ENCODE data around the gene DNER. TPM values are rescaled to one million over a fixed set of nuclear protein-coding genes. Genes with fewer than 3 reads are reported as not detected.

Gene DNER
- total RNA-seq, 1 experiment from 2014 or later = 8.4 TPM

GRCh38 chr2:229417176-229417575 lies 297.2 kb downstream of the DNER start:
- Histone ChIP-seq H3K4me1 (ENCODE audit: insufficient read depth, low read length, poor library complexity, severe bottlenecking) (peaks cover 13% of the 10 kb centered on the region), H3K36me3 (ENCODE audit: insufficient read depth, low read length, poor library complexity, severe bottlenecking) (no peaks in the 10 kb centered on the region), H3K27ac (ENCODE audit: low read depth, low read length, poor library complexity, severe bottlenecking) (no peak overlapping the region), H3K9me3 (ENCODE audit: low read depth, low read length, poor library complexity, severe bottlenecking) (no peaks in the 10 kb centered on the region), H3K27me3 (replicated peaks; ENCODE audit: insufficient read depth, low read depth, low read length, poor library complexity) (no peaks in the 10 kb centered on the region), H3K4me3 (ENCODE audit: low read depth, low read length, poor library complexity, severe bottlenecking) (no peak overlapping the region)
- POLR2A ChIA-PET (ENCODE audit: low non-redundant PET) = no interaction called here
- TF ChIP-seq CTCF (conservative IDR thresholded peaks at IDR 0.05; ENCODE audit: low read depth, low read length) (no peak), EZH2 (IDR thresholded peaks at IDR 0.05; ENCODE audit: borderline replicate concordance, low read depth, low read length, poor library complexity, severe bottlenecking) (no peak)
- intact Hi-C loops (cut with micrococcal nuclease; ENCODE audit: unreplicated experiment) = no loop called here
- DNase-seq (ENCODE audit: low spot score) = no peak
- CTCF ChIA-PET = no interaction called here
- BruUV-seq (replicated peaks) = no TSS peak

- POLR2A ChIA-PET (ENCODE audit: low non-redundant PET) = no interaction called here
- intact Hi-C loops (cut with micrococcal nuclease; ENCODE audit: unreplicated experiment) = no loop called here
- Histone ChIP-seq H3K27ac (ENCODE audit: low read depth, low read length, poor library complexity, severe bottlenecking) (no peak overlapping the region), H3K4me1 (ENCODE audit: insufficient read depth, low read length, poor library complexity, severe bottlenecking) (peaks cover 9% of the 10 kb centered on the region), H3K4me3 (ENCODE audit: low read depth, low read length, poor library complexity, severe bottlenecking) (no peak overlapping the region), H3K27me3 (replicated peaks; ENCODE audit: insufficient read depth, low read depth, low read length, poor library complexity) (no peaks in the 10 kb centered on the region), H3K9me3 (ENCODE audit: low read depth, low read length, poor library complexity, severe bottlenecking) (no peaks in the 10 kb centered on the region), H3K36me3 (ENCODE audit: insufficient read depth, low read length, poor library complexity, severe bottlenecking) (no peaks in the 10 kb centered on the region)
- CTCF ChIA-PET = no interaction called here
- no peak for TF ChIP-seq EZH2 (IDR thresholded peaks at IDR 0.05; ENCODE audit: borderline replicate concordance, low read depth, low read length, poor library complexity, severe bottlenecking)
- TF ChIP-seq CTCF (conservative IDR thresholded peaks at IDR 0.05; ENCODE audit: low read depth, low read length) = no peak
- no TSS peak for BruUV-seq (replicated peaks)
- peak; percentile 15 for DNase-seq (ENCODE audit: low spot score)
These were observed 298.1 kb downstream of the DNER start for GRCh38 chr2:229416116-229416694.

- BruUV-seq (replicated peaks) = no TSS peak
- intact Hi-C loops (cut with micrococcal nuclease; ENCODE audit: unreplicated experiment) = no loop called here
- H3K9me3 ChIP-seq (ENCODE audit: low read depth, low read length, poor library complexity, severe bottlenecking) = no peaks in the 10 kb centered on the region
- no peak overlapping the region for H3K4me3 ChIP-seq (ENCODE audit: low read depth, low read length, poor library complexity, severe bottlenecking)
- H3K27me3 ChIP-seq (replicated peaks; ENCODE audit: insufficient read depth, low read depth, low read length, poor library complexity) = no peaks in the 10 kb centered on the region
- no peaks in the 10 kb centered on the region for H3K36me3 ChIP-seq (ENCODE audit: insufficient read depth, low read length, poor library complexity, severe bottlenecking)
- no peak overlapping the region for H3K27ac ChIP-seq (ENCODE audit: low read depth, low read length, poor library complexity, severe bottlenecking)
- DNase-seq (ENCODE audit: low spot score) = no peak
- ChIA-PET CTCF (no interaction called here), POLR2A (ENCODE audit: low non-redundant PET) (no interaction called here)
- TF ChIP-seq CTCF (conservative IDR thresholded peaks at IDR 0.05; ENCODE audit: low read depth, low read length) (no peak), EZH2 (IDR thresholded peaks at IDR 0.05; ENCODE audit: borderline replicate concordance, low read depth, low read length, poor library complexity, severe bottlenecking) (no peak)
- peaks cover 16% of the 10 kb centered on the region for H3K4me1 ChIP-seq (ENCODE audit: insufficient read depth, low read length, poor library complexity, severe bottlenecking)
These were observed 299.7 kb downstream of the DNER start for GRCh38 chr2:229414631-229415030.
